ENCODE data around the gene PRRT3. TPM values are rescaled to one million over a fixed set of nuclear protein-coding genes. Genes with fewer than 3 reads are reported as not detected.
"Not testable (repeated sequence)": the region's sequence is repeated elsewhere in the genome, so short reads cannot be mapped to it uniquely, and the experiment has no call there.

The PRRT3 gene
- total RNA-seq, 1 donor from 2014 or later = 0.57 TPM

DNA sequence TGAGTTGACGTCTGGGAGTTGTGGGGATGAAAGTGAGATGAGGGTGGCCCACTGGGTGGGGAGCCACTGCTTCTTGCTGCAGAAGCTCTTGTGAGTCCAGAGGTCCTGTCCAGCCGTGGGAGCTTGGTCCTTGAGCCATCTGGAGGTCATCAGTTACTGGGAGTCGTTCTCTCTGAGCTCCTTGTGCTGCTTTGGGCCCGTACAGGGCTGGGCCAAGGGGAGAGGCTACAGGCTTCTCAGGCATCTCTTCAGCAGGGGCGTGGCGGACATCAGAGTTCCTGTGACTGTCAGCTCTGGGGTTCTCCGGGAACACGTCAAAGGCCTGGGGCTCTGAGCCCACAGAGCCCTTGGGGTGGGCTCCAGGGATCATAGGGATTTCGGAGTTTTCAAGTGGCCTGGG is 2.6 kb downstream of the PRRT3 start:
- ATAC-seq (no peak), DNase-seq (ENCODE audit: missing footprints) (no peak)
- intact Hi-C loops (cut with DNase I) = no loop called here

GRCh38 chr3:9949115-9949514 is 3.1 kb downstream of the PRRT3 start:
- intact Hi-C loops (cut with DNase I) = no loop called here

GRCh38 chr3:9948586-9948985 is 3.6 kb downstream of the PRRT3 start:
- intact Hi-C loops (cut with DNase I) = no loop called here
- ATAC-seq (no peak), DNase-seq (ENCODE audit: missing footprints) (no peak)

More at GRCh38 chr3:9949115-9949514, 3.1 kb downstream of the PRRT3 start:
- DNase-seq (ENCODE audit: missing footprints) = no peak
- no peak for ATAC-seq

DNA sequence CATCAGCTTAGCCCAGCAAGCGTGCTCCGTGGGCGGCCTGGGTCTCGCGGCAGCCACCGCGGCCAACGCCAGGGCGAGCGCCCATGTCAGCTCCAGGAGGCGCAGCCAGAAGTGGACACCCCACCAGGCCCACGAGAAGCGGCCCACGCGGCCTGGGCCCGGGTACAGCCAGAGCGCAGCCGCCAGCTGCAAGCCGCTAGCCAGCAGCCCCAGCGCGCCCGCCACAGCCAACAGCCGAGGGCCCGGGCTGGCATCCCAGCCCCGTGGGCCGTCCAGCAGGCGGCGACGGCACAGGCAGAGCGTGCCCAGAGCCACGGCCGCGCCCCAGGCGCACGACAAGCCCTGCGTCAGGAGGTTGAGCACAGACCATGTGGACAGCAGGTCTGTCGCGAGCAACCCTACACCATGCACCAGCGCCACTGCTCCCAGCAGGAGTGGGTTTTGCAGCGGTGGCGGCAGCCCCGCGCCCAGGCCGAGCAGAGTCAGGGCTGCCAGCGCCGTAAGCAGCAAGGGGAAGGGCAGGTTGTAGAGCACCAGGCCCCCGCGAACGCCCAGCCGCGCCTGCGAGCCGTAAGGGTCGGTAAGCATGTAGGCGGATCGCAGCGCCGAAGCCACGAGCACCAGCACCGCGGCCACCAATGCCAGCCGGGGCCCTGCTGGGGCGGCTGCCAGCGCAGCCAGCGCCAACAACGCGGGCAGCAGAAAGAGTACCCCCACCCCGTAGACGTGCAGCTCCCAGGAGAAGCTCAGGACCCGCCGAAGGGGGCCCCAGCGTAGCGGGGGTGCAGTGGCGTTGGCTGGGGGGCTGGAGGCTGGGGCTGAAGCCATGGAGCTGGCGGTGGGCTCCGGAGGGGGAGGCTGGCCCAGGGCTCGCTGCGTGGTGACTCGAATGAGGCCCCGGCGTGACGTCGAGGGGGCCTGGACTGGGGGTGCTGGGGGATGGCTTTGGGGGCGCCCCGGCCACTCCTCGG is 4.9 kb downstream of the PRRT3 start:
- intact Hi-C loops (cut with DNase I) = no loop called here
- DNase-seq (ENCODE audit: missing footprints) (peak; percentile 84), ATAC-seq (peak; percentile 87)

GRCh38 chr3:9946112-9947024 is 5.8 kb downstream of the PRRT3 start:
- intact Hi-C loops (cut with DNase I) = no loop called here
- peak; percentile 91 for ATAC-seq
- peak; percentile 96 for DNase-seq (ENCODE audit: missing footprints)

DNA sequence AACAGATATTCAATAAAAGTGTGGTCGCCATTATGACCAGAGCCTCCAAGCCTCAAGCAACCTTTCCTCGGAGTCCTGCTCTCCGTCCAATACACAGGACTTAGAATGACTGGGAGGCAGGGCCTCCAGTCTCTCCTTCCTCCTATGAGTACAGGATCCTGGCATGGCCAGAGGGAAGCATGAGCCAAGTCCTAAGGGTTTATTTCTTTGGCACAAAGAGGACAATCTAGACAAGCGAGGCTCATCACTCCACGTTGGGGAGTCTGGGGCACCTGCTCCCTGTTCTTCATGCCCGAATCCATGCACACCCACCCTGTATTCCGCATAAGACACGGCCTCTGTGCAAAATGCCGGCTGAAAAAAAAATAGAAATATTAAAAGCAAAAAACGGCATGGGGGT is 6.8 kb downstream of the PRRT3 start:
- intact Hi-C loops (cut with DNase I) = no loop called here
- ATAC-seq = no peak
- no peak for DNase-seq (ENCODE audit: missing footprints)

DNA sequence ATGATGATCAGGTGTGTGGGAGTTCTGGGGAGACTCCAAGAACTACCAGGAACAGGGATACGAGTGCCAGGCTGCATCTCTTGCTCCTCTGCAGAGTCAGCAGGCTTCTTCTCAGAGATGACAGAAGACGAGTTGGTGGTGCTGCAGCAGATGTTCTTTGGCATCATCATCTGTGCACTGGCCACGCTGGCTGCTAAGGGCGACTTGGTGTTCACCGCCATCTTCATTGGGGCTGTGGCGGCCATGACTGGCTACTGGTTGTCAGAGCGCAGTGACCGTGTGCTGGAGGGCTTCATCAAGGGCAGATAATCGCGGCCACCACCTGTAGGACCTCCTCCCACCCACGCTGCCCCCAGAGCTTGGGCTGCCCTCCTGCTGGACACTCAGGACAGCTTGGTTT is 7.9 kb downstream of the PRRT3 start:
- DNase-seq (ENCODE audit: missing footprints) = no peak
- ATAC-seq = no peak
- intact Hi-C loops (cut with DNase I) = no loop called here

DNA sequence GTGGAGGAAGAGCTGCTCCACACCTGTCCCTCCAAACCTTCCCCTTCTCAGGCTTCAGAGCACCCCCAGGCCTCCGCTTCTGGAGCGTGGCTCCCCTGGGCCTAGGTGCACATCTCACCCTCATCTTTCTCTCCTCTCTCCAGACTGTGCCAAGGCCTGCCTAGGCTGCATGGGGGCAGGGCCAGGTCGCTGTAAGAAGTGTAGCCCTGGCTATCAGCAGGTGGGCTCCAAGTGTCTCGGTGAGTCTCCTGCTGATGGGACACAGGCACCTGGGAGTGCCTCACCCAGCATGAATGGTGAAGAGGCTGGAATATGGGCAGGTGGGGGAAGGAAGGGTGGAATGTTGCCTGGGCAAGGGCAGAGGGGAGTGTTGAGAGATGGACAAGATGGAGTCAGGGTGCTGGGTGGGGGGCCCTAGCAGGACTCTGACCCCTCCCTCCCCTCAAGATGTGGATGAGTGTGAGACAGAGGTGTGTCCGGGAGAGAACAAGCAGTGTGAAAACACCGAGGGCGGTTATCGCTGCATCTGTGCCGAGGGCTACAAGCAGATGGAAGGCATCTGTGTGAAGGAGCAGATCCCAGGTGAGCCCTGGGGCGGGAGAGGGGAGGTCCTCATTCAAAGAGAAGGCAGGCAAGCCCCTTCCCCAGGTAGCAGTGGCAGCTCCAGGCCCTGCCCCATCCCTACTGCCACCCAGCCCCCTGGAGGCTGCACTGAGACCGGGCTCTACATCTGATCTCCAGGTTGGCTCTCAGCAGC is 9.1 kb downstream of the PRRT3 start:
- ATAC-seq (no peak), DNase-seq (ENCODE audit: missing footprints) (no peak)
- intact Hi-C loops (cut with DNase I) = no loop called here

DNA sequence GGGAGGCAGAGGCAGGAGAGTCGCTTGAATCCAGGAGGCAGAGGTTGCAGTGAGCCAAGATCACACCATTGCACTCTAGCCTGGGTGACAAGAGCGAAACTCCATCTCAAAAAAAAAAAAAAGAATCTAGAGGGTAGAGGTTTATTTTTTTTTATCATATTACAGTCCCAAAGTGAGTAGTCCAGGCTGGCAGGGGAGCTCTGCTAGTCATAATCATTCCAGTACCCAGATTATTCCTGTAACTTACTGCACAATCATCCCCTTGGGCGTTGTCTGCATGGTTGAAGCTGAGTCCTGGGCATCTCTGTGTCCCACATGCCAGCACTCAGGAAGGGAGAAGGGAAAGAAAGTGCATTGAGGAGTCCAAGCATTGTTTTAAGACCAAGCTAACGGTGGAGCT is 10.0 kb downstream of the PRRT3 start:
- no peak for DNase-seq (ENCODE audit: missing footprints)
- no peak for ATAC-seq

DNA sequence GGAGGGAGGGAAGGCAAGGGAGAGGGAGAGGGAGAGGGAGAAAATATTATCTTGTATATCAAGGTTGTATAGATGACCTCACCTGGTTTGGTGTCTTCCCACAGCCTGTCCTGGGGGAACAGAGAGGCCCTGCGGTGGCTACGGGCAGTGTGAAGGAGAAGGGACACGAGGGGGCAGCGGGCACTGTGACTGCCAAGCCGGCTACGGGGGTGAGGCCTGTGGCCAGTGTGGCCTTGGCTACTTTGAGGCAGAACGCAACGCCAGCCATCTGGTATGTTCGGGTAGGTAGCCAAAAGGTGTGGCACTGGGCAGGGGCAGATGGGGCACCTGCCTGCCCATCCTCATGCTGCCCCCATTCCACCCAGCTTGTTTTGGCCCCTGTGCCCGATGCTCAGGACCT is 11.5 kb downstream of the PRRT3 start:
- intact Hi-C loops (cut with DNase I) = no loop called here
- ATAC-seq = no peak
- DNase-seq (ENCODE audit: missing footprints) = no peak

More for the DNA sequence above, 10.0 kb downstream of the PRRT3 start:
- intact Hi-C loops (cut with DNase I) = no loop called here

DNA sequence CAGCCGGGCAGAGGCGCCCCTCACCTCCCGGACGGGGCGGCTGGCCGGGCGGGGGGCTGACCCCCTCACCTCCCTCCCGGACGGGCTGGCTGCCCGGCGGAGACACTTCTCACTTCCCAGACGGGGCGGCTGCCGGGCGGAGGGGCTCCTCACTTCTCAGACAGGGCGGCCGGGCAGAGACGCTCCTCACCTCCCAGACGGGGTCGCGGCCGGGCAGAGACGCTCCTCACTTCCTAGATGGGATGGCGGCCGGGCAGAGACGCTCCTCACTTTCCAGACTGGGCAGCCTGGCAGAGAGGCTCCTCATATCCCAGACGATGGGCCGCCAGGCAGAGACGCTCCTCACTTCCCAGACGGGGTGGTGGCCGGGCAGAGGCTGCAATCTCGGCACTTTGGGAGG is 12.3 kb downstream of the PRRT3 start:
- ATAC-seq; DNase-seq (ENCODE audit: missing footprints); intact Hi-C loops (cut with DNase I): not testable (repeated sequence)

- ATAC-seq (no peak), DNase-seq (ENCODE audit: missing footprints) (no peak)
- intact Hi-C loops (cut with DNase I) = no loop called here
Measured at GRCh38 chr3:9938966-9939365, 13.2 kb downstream of the PRRT3 start.

DNA sequence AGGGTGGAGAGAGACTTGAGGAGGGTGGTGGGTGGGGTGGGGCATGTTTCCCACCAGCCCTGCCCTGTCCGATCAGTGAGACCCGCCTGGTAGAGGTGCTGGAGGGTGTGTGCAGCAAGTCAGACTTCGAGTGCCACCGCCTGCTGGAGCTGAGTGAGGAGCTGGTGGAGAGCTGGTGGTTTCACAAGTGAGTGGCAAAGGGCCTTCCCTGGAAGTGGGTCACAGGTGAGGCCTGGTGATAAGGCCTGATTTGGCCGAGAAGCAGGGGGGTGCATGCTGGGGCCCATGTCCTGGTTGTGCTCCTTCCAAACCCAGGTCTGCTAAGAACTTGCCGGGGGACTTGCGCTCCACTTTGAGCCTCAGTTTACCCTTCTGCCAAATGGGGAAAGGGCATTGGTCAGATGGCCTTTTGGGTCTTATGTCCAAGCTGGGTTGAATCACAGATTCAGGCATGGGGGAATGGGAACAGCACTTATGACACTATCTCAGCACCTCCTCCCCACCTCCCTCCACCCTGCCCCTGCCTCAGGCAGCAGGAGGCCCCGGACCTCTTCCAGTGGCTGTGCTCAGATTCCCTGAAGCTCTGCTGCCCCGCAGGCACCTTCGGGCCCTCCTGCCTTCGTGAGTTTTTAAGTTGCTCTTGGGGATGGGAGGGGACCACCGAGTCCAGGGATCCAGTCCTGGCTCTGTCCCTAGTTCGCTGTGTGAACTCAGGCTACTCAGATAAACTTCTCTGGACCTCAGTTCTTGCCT is 14.5 kb downstream of the PRRT3 start:
- intact Hi-C loops (cut with DNase I) = no loop called here
- ATAC-seq (no peak), DNase-seq (ENCODE audit: missing footprints) (no peak)

DNA sequence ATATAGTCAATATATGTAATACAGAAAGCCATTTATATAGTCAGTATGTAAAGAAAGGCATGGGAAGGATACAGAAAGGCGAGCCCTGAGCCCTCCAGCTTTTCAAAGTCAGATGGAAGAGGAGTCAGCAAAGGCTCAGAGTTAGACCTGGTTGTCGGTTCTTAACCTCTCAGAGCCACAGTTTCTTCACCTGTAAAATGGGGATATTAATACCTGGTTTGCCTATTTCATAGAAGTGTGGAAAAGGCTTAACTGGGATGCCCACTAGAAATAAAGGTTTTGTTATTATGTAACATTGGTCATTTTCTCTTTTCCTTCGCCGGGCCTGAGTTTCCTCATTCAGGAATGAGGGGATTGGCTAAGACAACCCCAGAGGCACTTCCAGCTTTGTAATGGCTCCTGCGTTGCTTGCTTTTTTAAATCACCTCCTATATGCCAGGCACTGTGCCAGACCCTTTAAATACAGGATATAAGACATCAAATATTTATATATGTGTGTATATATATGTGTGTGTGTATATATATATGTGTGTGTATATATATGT is 16.2 kb downstream of the PRRT3 start:
- DNase-seq (ENCODE audit: missing footprints) (no peak), ATAC-seq (no peak)
- intact Hi-C loops (cut with DNase I) = no loop called here

- ATAC-seq (no peak), DNase-seq (ENCODE audit: missing footprints) (no peak)
- intact Hi-C loops (cut with DNase I) = loop anchor here (5.0 kb wide), 1 partner anchor 292 kb away; no protein-coding TSS in a partner anchor
Measured at GRCh38 chr3:9934993-9935392, 17.2 kb downstream of the PRRT3 start.

DNA sequence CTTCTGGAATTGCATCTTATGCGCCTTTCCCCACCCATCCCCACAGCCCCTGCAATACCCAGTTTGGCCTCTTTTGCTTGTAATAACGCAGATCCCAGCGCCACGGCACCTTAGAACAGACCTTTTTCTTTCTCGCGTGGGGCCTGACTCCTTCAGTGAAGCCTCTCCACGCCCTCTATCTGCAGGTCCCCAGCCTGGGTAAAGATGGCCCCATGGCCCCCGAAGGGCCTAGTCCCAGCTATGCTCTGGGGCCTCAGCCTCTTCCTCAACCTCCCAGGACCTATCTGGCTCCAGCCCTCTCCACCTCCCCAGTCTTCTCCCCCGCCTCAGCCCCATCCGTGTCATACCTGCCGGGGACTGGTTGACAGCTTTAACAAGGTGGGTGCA is 18.0 kb downstream of the PRRT3 start:
- ATAC-seq (no peak), DNase-seq (ENCODE audit: missing footprints) (no peak)
- intact Hi-C loops (cut with DNase I) = loop anchor here (5.0 kb wide), 1 partner anchor 293 kb away; no protein-coding TSS in a partner anchor

- intact Hi-C loops (cut with DNase I) = loop anchor here (5.0 kb wide), 1 partner anchor 294 kb away; no protein-coding TSS in a partner anchor
- DNase-seq (ENCODE audit: missing footprints) = peak; percentile 98
- peak; percentile 96 for ATAC-seq
Measured at GRCh38 chr3:9933561-9934234, 18.5 kb downstream of the PRRT3 start, which contains the start of gene CRELD1. CRELD1 (plus strand) TSS chr3:9933834; CDS start chr3:9934439, 605 bp downstream.
